Skin of body (tissue), 3 donors: ENCODE measurements around the gene PHOX2B. TPM values are rescaled to one million over a fixed set of nuclear protein-coding genes. Genes with fewer than 3 reads are reported as not detected.
"Not testable (repeated sequence)": the region's sequence is repeated elsewhere in the genome, so short reads cannot be mapped to it uniquely, and the experiment has no call there.

Source experiments
- DNase-seq: peaks from one replicate; lab custom pipeline; 2025; lab: John Stamatoyannopoulos, UW
- small RNA-seq: library from RNA; depleted of rRNA; stranded (forward); fragments of <200 nt; gene quantifications from one replicate; pipeline ENCODE3, GENCODE V24; 2014; ENCODE audit warnings: low replicate concordance
- total RNA-seq: library from RNA; depleted of rRNA; stranded (reverse); fragments of >200 nt; gene quantifications from one replicate; pipeline ENCODE4 v1.2.3, GENCODE V29; 2014

PHOX2B gene
- total RNA-seq, 1 donor from 2014 or later, result not detected

- no peak for DNase-seq
Observed at GRCh38 chr4:41712425-41712824, 36.1 kb downstream of the PHOX2B start.

- DNase-seq, result not testable (repeated sequence)
Observed at GRCh38 chr4:41711654-41712053, 36.9 kb downstream of the PHOX2B start.

- DNase-seq, result no peak
Observed at GRCh38 chr4:41709844-41710481, 38.6 kb downstream of the PHOX2B start.

- DNase-seq, result no peak
Observed at GRCh38 chr4:41703785-41704184, 44.7 kb downstream of the PHOX2B start.

- DNase-seq, result no peak
Observed at GRCh38 chr4:41702770-41703169, 45.8 kb downstream of the PHOX2B start.

- no peak for DNase-seq
Observed at GRCh38 chr4:41701983-41702382, 46.5 kb downstream of the PHOX2B start.

GRCh38 chr4:41696763-41697162, 51.8 kb downstream of the PHOX2B start:
- no peak for DNase-seq

- DNase-seq, result no peak
Observed at GRCh38 chr4:41696131-41696530, 52.4 kb downstream of the PHOX2B start.

Small RNA genes within 50 kb of the gene (small RNA-seq; reads per million reads assigned to genes)
- gene RNU1-49P, result not detected

Other genes with a start within 250 kb of the PHOX2B start
- 40.5 TPM for gene LIMCH1, start 210.6 kb downstream of the PHOX2B start, total RNA-seq
- gene TMEM33, start 186.7 kb upstream of the PHOX2B start, total RNA-seq, result 34.4 TPM
- 0.20 TPM for gene DCAF4L1, start 233.0 kb upstream of the PHOX2B start, total RNA-seq
- 36.0 TPM for gene SLC30A9, start 241.8 kb upstream of the PHOX2B start, total RNA-seq